Motor neuron (in vitro differentiated cells): Measurements from ENCODE around the gene CTDSP2. TPM values are rescaled to one million over a fixed set of nuclear protein-coding genes. Genes with fewer than 3 reads are reported as not detected.

ENCODE experiments used
- ATAC-seq, 8 experiments: fragments of 200-7000 bp; cut with Tn5 transposase; replicated peaks in 6 of 8; 2 replicates each; pipeline ENCODE4 v1.8.0; 2021; ENCODE audit warnings: mild to moderate bottlenecking in 8 of 8, moderate library complexity in 8 of 8
- H3K27ac ChIP-seq, 2 donors: fragments of 250-450 bp; sonication (Bioruptor Pico); 2 replicates each; pipeline ENCODE4 v1.9.0; 2021; ENCODE audit warnings: antibody characterized with exemption in 2 of 2, mild to moderate bottlenecking in 2 of 2, moderate library complexity in 1 of 2
- H3K4me1 ChIP-seq, 2 donors: fragments of 250-450 bp; sonication (Bioruptor Pico); replicated peaks in 1 of 2; 2 replicates each; pipeline ENCODE4 v1.6.1; 2021; ENCODE audit warnings: antibody characterized with exemption in 2 of 2, mild to moderate bottlenecking in 2 of 2, moderate library complexity in 1 of 2
- H3K4me3 ChIP-seq, 5 donors: fragments of 250-450 bp; sonication (Bioruptor Pico); 2 replicates each; pipeline ENCODE4 v1.9.0; 2021; ENCODE audit warnings: antibody characterized with exemption in 5 of 5, mild to moderate bottlenecking in 5 of 5, moderate library complexity in 4 of 5
- WGBS, 10 experiments: fragments of 450-650 bp; shearing (Covaris generic); methylation state at CpG; one replicate each; pipeline ENCODE4 v1.0.0; 2022; 5-methylcytosine and 5-hydroxymethylcytosine counted together
- in situ Hi-C, 9 experiments: fragments of 400-800 bp; cut with MboI; loops; one replicate each; pipeline ENCODE4 v1.15.0; 2021; ENCODE audit warnings: low sequenced_read_pairs in 9 of 9, low pct_unique_long_range_greater_than_20kb in 2 of 9; ENCODE audit not compliant: unreplicated experiment in 9 of 9
- total RNA-seq, 8 experiments: library from RNA; unstranded; fragments of 300-600 nt; gene quantifications; 2 replicates each; pipeline versions ENCODE4 v1.2.3 to v1.2.4, GENCODE V29; 2022

Gene CTDSP2
- total RNA-seq, 8 experiments from 2014 or later, result 22.2 to 85.0 (median 36.1) TPM

DNA sequence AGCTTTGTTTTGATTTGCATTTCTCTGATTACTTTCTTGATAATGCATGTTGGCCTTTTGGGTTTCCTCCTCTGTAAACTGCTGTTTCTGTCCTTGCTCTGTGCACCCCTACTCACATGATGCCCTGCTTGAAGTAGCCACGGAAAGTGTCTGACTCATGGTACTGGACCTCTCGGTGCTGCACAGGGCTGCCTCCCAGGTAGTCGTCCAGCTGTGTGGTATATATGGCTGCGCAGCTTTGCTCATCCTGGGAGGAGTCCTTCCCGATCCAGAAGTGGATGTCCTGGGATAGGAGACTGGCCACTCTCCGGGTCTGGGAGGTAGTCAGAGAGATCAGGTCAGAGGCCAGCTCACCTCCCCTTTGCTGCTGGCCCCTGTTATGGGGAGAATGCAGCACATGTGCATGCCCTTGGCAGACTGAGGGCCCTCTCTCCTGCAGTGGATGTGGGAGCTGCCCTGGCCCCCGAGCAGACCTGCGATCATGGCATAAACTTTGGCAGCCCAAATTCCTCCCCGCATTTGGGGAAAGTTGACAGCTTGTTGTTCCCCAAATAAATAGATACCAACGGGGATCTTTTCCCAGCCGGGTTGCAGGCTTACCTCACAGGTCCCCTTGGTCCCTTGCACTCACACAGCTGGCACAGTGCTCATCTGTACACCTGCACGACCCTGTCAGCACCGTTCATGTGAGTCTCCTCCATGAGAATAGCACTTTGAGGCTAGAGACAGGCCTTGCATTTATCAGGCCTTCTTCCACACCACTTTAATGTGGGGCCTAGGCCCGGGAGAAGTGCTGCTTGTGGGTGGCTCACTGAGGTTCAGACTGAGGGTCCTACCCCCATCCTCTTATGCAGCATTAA, 33.2 kb downstream of the CTDSP2 start:
- no peak for ATAC-seq
- Histone ChIP-seq H3K27ac (no peak overlapping the region), H3K4me1 (no peaks in the 10 kb centered on the region), H3K4me3 (no peak overlapping the region)
- in situ Hi-C loops, result loop anchor here in 6 of 9 experiments (25.0 kb wide), 1 partner anchor 99 kb away; no protein-coding TSS in a partner anchor
- WGBS, 10 experiments, result 25 to 100% (median 85%) methylated on average over 1 to 5 of the region's 14 CpGs; no CpG with 5 or more reads in 5 of the 10 experiments

DNA sequence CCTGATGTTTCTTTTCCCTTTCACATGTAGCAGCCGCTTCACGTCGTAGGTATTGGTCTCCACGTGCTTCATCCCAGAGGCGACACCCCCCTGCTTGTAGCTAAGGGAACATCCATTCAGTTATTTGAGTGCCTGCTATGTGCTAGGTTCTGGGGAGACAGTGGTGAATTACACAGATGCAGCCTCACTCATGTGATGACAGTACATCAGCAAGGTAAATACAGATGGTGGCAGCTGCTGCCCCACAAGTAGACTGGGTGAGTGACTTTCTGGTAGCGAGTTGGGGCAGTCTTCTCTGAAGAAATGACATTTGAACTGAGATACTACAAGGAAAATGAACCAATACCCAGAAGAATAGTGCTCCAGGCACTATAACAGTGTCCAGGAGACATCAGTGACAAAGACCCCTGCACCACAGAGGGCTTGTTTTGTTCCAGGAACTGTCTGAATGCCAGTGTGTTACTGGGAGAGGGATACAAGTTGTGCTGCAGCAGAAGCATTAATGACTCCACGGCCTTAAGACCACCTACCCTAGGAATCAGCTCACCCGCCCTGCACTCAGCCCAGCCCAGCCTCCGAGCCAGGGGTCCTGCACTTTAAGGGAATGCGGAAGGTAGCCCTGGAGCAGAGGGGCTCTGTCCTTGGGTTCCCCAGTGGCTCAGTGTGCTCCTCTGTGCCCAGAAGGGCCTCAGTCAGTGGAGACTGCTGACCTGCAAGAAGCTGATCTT, 35.3 kb downstream of the CTDSP2 start:
- ATAC-seq, result peak in 2 of 8 experiments; percentile 17 to 37
- in situ Hi-C loops, result loop anchor here in 6 of 9 experiments (25.0 kb wide), 1 partner anchor 101 kb away; no protein-coding TSS in a partner anchor
- H3K4me1 ChIP-seq, result no peaks in the 10 kb centered on the region
- no peak overlapping the region for H3K27ac ChIP-seq
- H3K4me3 ChIP-seq, result no peak overlapping the region
- 79 to 100% (median 90%) methylated on average over 3 to 6 of the region's 10 CpGs; no CpG with 5 or more reads in 3 of the 10 experiments for WGBS, 10 experiments

DNA sequence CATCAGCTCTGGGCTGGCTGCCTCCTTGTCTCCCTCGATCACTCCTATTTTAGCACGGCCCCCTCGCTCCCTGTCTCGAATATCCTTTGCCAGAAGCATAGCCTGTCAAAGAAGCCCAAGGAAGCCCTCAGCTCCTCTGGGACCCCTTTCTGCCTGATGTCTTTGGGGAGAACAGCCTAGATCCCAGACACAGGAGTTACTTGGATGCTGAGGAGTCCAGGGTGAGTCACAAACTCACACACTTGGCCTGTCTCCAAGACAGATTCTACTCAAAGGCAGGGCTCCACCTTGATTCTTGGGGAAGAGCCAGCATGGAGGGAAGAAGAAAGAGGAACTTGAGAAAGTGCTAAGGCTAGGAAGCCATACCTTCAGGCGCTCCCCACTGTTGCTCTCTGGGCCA, 36.1 kb downstream of the CTDSP2 start:
- Histone ChIP-seq H3K27ac (no peak overlapping the region), H3K4me1 (no peaks in the 10 kb centered on the region), H3K4me3 (no peak overlapping the region)
- ATAC-seq, result peak in 2 of 8 experiments; percentile 70 to 81
- in situ Hi-C loops, result loop anchor here in 6 of 9 experiments (25.0 kb wide), 1 partner anchor 102 kb away; no protein-coding TSS in a partner anchor
- 78 to 100% (median 100%) methylated on average over 1 to 3 of the region's 5 CpGs; no CpG with 5 or more reads in 3 of the 10 experiments for WGBS, 10 experiments

DNA sequence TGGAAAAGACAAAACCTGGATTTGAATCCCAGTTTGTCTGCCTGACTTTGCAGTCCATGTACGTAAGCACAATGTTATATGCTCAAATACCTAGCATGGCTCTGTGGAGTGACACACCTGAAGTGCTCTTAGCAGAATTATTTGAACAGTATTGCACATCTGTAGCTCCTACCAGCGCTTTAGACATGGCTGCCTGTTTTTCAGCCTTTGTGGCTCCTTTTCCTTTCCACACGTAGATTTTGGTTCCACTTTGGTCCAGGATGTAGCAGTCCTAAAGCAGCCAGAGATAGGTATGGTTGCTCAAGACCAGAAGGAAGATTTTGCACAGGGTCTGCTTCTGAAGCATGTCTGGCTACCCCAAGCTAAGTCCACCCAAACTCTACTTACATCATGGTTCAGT, 37.1 kb downstream of the CTDSP2 start:
- Histone ChIP-seq H3K27ac (no peak overlapping the region), H3K4me1 (no peaks in the 10 kb centered on the region), H3K4me3 (no peak overlapping the region)
- ATAC-seq, result no peak
- in situ Hi-C loops, result loop anchor here in 6 of 9 experiments (25.0 kb wide), 1 partner anchor 103 kb away; no protein-coding TSS in a partner anchor
- WGBS, 10 experiments, result 76 to 100% (median 88%) methylated on average over 1 to 3 of the region's 3 CpGs; no CpG with 5 or more reads in 4 of the 10 experiments

DNA sequence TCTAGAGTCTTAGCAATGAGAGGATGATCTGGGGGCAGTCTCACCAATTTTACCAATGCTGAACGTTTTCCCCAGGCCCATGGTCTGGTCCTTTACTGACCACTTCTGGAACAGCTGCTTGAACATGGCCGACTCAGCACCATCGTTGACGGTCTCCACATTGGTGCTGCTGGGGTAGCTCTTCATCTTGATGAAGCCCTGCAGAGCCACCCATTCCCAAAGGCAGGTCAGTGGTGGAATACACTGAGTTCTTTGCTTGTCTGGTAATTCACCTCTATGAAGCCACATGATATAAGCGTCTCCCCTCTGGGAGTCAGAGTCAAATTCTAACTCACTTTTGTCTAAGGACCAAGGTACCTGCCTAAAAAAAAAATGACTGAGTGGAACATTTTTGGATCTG, 38.2 kb downstream of the CTDSP2 start:
- WGBS, 10 experiments, result 63 to 100% (median 83%) methylated on average over 1 to 5 of the region's 5 CpGs; no CpG with 5 or more reads in 2 of the 10 experiments
- Histone ChIP-seq H3K4me1 (no peaks in the 10 kb centered on the region), H3K4me3 (no peak overlapping the region), H3K27ac (no peak overlapping the region)
- in situ Hi-C loops, result loop anchor here in 6 of 9 experiments (25.0 kb wide), 1 partner anchor 104 kb away; no protein-coding TSS in a partner anchor
- no peak for ATAC-seq

DNA sequence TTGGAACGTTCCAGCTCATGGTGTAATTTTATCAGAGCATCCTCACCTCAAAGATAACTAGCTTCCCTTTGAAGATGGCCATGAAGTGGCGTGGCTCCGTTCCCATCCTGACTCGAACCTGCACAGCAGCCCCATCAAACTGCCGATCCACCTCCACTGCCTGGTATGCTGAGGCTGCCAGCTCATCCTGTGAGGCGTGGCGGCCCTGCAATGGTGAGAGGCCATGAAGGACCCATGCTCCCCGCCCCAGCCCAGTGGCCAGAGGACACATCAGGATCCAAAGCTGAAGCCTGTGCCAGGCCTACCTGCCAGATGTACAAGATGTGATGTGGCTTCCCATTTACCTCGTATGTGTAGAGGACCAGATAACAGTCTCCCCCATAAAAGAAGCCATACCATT, 39.2 kb downstream of the CTDSP2 start:
- in situ Hi-C loops, result loop anchor here in 6 of 9 experiments (25.0 kb wide), 1 partner anchor 105 kb away; no protein-coding TSS in a partner anchor
- no peak for ATAC-seq
- no peaks in the 10 kb centered on the region for H3K4me1 ChIP-seq
- H3K4me3 ChIP-seq, result no peak overlapping the region
- 60 to 100% (median 97%) methylated on average over 1 to 5 of the region's 9 CpGs; no CpG with 5 or more reads in 3 of the 10 experiments for WGBS, 10 experiments
- no peak overlapping the region for H3K27ac ChIP-seq

DNA sequence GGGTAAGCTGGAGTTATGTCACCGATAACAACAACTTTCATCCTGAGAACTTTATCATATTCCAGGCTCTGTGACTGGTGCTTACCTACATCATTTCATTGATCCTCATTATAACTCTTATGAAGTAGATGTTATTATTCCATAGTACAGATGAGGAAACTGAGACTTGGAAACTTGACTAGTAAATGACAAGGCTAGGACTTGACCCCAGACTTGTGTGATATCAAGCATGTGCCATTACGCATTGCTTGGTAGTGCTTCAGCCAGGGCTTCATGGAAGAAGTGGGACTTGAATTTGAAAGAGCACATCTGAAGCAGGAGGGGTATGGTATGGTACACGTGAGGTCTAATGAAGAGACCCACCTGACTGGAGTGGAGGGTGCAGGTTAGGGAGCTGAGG, 39.9 kb downstream of the CTDSP2 start:
- Histone ChIP-seq H3K27ac (no peak overlapping the region), H3K4me3 (no peak overlapping the region), H3K4me1 (no peaks in the 10 kb centered on the region)
- ATAC-seq, result no peak
- in situ Hi-C loops, result loop anchor here in 6 of 9 experiments (25.0 kb wide), 1 partner anchor 106 kb away; no protein-coding TSS in a partner anchor
- WGBS, 10 experiments, result 67 to 100% (median 100%) methylated on average over 1 to 3 of the region's 3 CpGs; no CpG with 5 or more reads in 3 of the 10 experiments

DNA sequence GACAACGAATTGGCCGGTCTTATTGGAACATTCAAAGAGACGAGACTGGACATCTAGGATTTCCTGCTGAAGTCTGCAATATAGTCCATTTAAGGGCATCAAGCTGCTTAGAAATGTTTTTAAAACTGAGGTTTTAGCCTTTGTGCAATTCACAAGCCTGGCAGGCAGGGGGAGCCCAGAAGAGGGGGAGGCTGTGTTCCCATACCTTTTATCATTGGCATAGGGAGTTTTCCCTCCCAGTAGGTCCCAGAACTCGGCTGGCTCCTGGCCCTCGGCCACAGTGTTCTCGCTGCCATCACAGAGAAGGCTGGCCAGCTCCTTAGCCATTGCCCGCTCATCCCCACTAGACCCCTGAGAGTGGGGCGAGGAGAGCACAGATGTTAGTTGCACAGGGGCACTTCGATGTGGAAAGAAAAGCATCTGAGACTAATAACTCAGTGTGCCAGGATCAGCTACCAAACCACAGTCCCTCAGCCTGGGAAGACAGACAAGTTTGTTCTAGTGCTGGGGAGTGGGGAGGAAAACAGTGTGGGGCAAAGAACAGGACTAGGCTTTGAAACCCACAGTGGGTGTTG, 43.1 kb downstream of the CTDSP2 start:
- 7 to 85% (median 53%) methylated on average over 2 to 6 of the region's 9 CpGs; no CpG with 5 or more reads in 4 of the 10 experiments for WGBS, 10 experiments
- in situ Hi-C loops, result loop anchor here in 6 of 9 experiments (25.0 kb wide), 1 partner anchor 109 kb away; no protein-coding TSS in a partner anchor
- H3K4me3 ChIP-seq, result no peak overlapping the region
- H3K27ac ChIP-seq, result no peak overlapping the region
- peak; percentile 40 to 85 (median 58) for ATAC-seq
- no peaks in the 10 kb centered on the region for H3K4me1 ChIP-seq

DNA sequence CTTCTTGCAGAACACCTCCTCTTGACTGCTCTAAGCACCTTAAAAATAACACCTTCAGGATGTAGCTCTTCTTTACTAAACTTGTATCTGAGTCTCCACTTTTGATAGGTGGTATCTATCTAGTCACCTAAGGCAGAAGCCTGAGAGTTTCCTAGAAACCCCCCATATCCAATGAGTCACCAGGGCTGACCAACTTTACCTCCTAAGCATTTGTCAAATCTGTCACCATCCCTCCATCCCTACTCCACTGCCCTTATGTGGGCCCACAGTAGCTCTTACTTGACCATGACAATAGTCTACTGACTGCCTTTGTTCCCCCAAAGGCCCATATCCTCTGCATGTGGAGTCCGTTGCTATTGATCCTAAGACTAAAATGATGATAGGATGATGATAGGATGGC, 43.9 kb downstream of the CTDSP2 start:
- no peak overlapping the region for H3K4me3 ChIP-seq
- H3K27ac ChIP-seq, result no peak overlapping the region
- no peak for ATAC-seq
- WGBS, 10 experiments, result 60 to 86% (median 76%) methylated on average over 1 of the region's 1 CpG; no CpG with 5 or more reads in 6 of the 10 experiments
- in situ Hi-C loops, result loop anchor here in 6 of 9 experiments (25.0 kb wide), 1 partner anchor 110 kb away; no protein-coding TSS in a partner anchor
- H3K4me1 ChIP-seq, result no peaks in the 10 kb centered on the region

DNA sequence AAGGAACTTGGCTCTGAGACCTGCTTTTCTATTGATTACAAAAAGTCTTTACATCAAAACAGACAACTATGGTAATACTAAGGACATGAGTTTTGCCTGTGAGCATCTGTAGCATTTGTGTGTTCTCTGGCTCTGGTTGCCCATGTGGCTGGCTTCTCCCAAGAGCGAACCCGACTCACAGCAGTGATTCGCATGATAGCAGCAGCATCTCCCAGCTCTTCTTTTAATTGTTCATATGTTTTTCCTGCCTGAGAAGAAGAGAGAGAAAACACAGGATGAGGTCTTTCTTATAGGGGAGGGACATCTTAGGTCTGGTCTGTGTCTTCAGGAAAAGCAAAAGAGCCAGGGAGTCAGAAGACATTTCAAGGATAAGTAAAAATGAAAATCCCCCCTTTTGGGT, 45.6 kb downstream of the CTDSP2 start:
- H3K4me3 ChIP-seq, result no peak overlapping the region
- H3K27ac ChIP-seq, result no peak overlapping the region
- H3K4me1 ChIP-seq, result no peaks in the 10 kb centered on the region
- no peak for ATAC-seq
- in situ Hi-C loops, result loop anchor here in 6 of 9 experiments (25.0 kb wide), 1 partner anchor 111 kb away; no protein-coding TSS in a partner anchor
- WGBS, 10 experiments, result 81 to 100% (median 91%) methylated on average over 1 to 3 of the region's 3 CpGs; no CpG with 5 or more reads in 1 of the 10 experiments

DNA sequence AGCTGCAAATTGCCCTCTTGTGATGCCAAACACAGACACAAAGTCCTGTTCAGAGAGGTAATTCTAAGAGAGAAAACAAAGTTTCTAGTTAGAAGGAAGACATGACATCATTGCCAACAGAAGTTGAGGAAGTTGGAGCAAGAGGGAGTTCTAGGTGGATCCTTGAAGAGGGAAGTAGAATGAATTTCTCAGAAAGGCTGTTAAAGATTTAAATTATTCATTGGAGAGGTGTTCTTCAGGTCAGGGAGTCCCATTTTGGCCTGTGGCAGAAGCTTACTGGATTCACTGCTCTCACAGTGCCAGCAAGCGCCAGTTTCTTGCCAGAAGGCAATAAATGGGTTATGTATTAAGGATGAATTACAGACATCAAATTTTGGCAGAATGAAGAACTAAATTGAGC, 48.6 kb downstream of the CTDSP2 start:
- in situ Hi-C loops, result no loop called here
- no peak for ATAC-seq
- no peak overlapping the region for H3K4me3 ChIP-seq
- H3K27ac ChIP-seq, result no peak overlapping the region
- 83 to 100% (median 96%) methylated on average over 1 of the region's 1 CpG; no CpG with 5 or more reads in 4 of the 10 experiments for WGBS, 10 experiments
- no peaks in the 10 kb centered on the region for H3K4me1 ChIP-seq

DNA sequence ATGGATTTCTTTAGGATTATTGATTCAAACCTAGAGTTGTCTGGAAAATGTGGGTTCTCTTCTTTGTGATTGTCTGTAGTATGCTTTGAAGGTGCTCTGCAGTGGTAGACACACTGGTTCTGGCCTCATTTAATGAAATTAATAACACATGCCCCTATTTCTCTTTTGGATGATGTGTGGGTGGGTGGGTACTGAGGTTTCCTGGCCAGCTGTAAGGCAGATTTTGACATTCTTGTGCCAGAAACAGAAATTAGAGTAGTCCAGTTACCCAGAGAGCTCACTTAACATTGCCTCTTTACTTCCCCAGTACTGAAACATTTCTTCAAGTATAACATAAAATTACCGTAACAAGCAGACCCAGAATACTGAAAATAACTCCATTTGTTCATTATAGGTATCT, 49.5 kb downstream of the CTDSP2 start:
- in situ Hi-C loops, result no loop called here
- no peak for ATAC-seq
- Histone ChIP-seq H3K4me1 (no peaks in the 10 kb centered on the region), H3K4me3 (no peak overlapping the region), H3K27ac (no peak overlapping the region)
- 83 to 100% (median 100%) methylated on average over 1 of the region's 1 CpG; no CpG with 5 or more reads in 4 of the 10 experiments for WGBS, 10 experiments
